ENCODE measurements around the gene SFRP5.

The SFRP5 gene

DNA sequence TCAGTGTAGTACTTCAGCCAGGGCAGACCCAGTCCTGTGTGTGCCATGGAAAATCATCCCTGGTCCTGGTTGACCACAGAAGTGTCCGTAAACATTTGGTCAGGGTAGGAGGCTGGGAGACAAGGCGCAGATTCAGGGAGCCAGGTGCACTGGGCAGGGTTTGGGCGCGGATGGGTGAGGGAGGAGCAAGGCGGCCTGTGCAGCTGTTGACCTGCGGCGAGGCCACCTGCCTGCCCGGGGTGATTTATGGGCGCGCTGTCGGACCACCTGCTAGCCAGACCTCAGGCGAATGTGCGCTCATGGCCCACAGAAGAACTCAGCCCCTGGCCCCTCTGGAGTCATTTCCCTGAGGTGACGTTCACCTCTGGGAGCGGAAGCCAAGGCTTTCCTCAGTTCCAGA, 6.6 kb downstream of the SFRP5 start:
- H3K4me3 ChIP-seq (ENCODE audit: low read length): no peak overlapping the region
- H3K4ac ChIP-seq (ENCODE audit: low read depth, low read length): no peak overlapping the region
- no peak overlapping the region for H4K8ac ChIP-seq (ENCODE audit: low read depth, low read length)
- H3K4me1 ChIP-seq (ENCODE audit: control insufficient read depth, low read depth, low read length): no peaks in the 10 kb centered on the region
- no peak overlapping the region for H3K56ac ChIP-seq (ENCODE audit: low read length)
- H2BK5ac ChIP-seq (ENCODE audit: low read length): no peak overlapping the region
- H3K79me1 ChIP-seq (ENCODE audit: low read length): no peaks in the 10 kb centered on the region
- no peak overlapping the region for H2BK120ac ChIP-seq (ENCODE audit: low read depth, low read length)
- no peak overlapping the region for H3K18ac ChIP-seq (ENCODE audit: low read length)
- no CpG with 5 or more reads among the region's 15 CpGs for WGBS (ENCODE audit: extremely low coverage, insufficient coverage, low lambda C conversion rate)
- no peak overlapping the region for H4K5ac ChIP-seq (ENCODE audit: low read length)
- H2AK5ac ChIP-seq (ENCODE audit: low read length): no peak overlapping the region
- no peaks in the 10 kb centered on the region for H3K79me2 ChIP-seq (ENCODE audit: control insufficient read depth, insufficient read depth, low read length)
- H3K36me3 ChIP-seq (ENCODE audit: control insufficient read depth, insufficient read depth, low read length): no peaks in the 10 kb centered on the region
- no peak overlapping the region for H3K23ac ChIP-seq (ENCODE audit: low read length)
- no peak overlapping the region for H3K9ac ChIP-seq (ENCODE audit: low read length)
- no peak overlapping the region for H3K27ac ChIP-seq (ENCODE audit: low read depth, low read length)
- no peak overlapping the region for H3K4me2 ChIP-seq (ENCODE audit: low read length)
- no peak overlapping the region for H2BK15ac ChIP-seq (replicated peaks; ENCODE audit: low read depth)
- no peak for DNase-seq
- peaks cover 4% of the 10 kb centered on the region for H3K27me3 ChIP-seq (ENCODE audit: insufficient read depth, low read length, poor library complexity)

DNA sequence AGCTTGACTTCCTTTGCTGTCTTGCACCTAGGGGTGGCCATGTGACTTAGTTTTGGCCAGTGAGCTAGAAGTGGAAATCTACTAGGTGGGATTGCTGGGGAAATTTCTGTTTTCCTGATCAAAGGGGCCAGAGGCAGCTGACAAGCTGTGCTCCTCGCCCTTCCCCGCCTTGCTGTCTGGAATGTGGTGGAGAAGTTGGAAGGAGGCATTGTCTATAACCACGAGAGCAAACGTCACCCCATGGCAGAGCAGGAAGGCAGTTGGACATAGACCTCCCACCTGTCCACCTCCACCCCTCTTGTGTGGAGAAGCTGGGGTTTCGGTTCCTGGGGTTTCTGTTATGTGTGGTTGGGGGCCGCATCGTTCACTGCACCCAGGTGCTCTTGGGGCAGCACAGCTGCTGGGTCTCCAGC, 7.3 kb downstream of the SFRP5 start:
- Histone ChIP-seq H3K27ac (ENCODE audit: low read depth, low read length) (no peak overlapping the region), H3K4me3 (ENCODE audit: low read length) (no peak overlapping the region), H3K23ac (ENCODE audit: low read length) (no peak overlapping the region), H2AK5ac (ENCODE audit: low read length) (no peak overlapping the region), H3K79me1 (ENCODE audit: low read length) (no peaks in the 10 kb centered on the region), H2BK15ac (replicated peaks; ENCODE audit: low read depth) (no peak overlapping the region), H3K27me3 (ENCODE audit: insufficient read depth, low read length, poor library complexity) (no peaks in the 10 kb centered on the region), H4K8ac (ENCODE audit: low read depth, low read length) (no peak overlapping the region), H4K5ac (ENCODE audit: low read length) (no peak overlapping the region), H3K4me2 (ENCODE audit: low read length) (no peak overlapping the region), H3K18ac (ENCODE audit: low read length) (no peak overlapping the region), H3K9ac (ENCODE audit: low read length) (no peak overlapping the region), H2BK120ac (ENCODE audit: low read depth, low read length) (no peak overlapping the region), H3K79me2 (ENCODE audit: control insufficient read depth, insufficient read depth, low read length) (no peaks in the 10 kb centered on the region), H3K56ac (ENCODE audit: low read length) (no peak overlapping the region), H2BK5ac (ENCODE audit: low read length) (no peak overlapping the region), H3K4me1 (ENCODE audit: control insufficient read depth, low read depth, low read length) (no peaks in the 10 kb centered on the region), H3K36me3 (ENCODE audit: control insufficient read depth, insufficient read depth, low read length) (peaks cover 3% of the 10 kb centered on the region), H3K4ac (ENCODE audit: low read depth, low read length) (no peak overlapping the region)
- WGBS (ENCODE audit: extremely low coverage, insufficient coverage, low lambda C conversion rate): no CpG with 5 or more reads among the region's 7 CpGs
- DNase-seq: no peak

GRCh38 chr10:97763947-97764346, 7.9 kb downstream of the SFRP5 start:
- H3K27me3 ChIP-seq (ENCODE audit: insufficient read depth, low read length, poor library complexity): no peaks in the 10 kb centered on the region
- no peak overlapping the region for H4K8ac ChIP-seq (ENCODE audit: low read depth, low read length)
- no peaks in the 10 kb centered on the region for H3K4me1 ChIP-seq (ENCODE audit: control insufficient read depth, low read depth, low read length)
- H3K79me1 ChIP-seq (ENCODE audit: low read length): no peaks in the 10 kb centered on the region
- H3K4me3 ChIP-seq (ENCODE audit: low read length): no peak overlapping the region
- H2AK5ac ChIP-seq (ENCODE audit: low read length): no peak overlapping the region
- no peak overlapping the region for H3K4me2 ChIP-seq (ENCODE audit: low read length)
- no peak overlapping the region for H2BK120ac ChIP-seq (ENCODE audit: low read depth, low read length)
- no peak overlapping the region for H4K5ac ChIP-seq (ENCODE audit: low read length)
- H2BK15ac ChIP-seq (replicated peaks; ENCODE audit: low read depth): no peak overlapping the region
- H3K18ac ChIP-seq (ENCODE audit: low read length): no peak overlapping the region
- no peak overlapping the region for H3K4ac ChIP-seq (ENCODE audit: low read depth, low read length)
- no peak for DNase-seq
- no peak overlapping the region for H2BK5ac ChIP-seq (ENCODE audit: low read length)
- no CpG with 5 or more reads among the region's 3 CpGs for WGBS (ENCODE audit: extremely low coverage, insufficient coverage, low lambda C conversion rate)
- no peak overlapping the region for H3K27ac ChIP-seq (ENCODE audit: low read depth, low read length)
- H3K23ac ChIP-seq (ENCODE audit: low read length): no peak overlapping the region
- H3K36me3 ChIP-seq (ENCODE audit: control insufficient read depth, insufficient read depth, low read length): peaks cover 3% of the 10 kb centered on the region
- H3K9ac ChIP-seq (ENCODE audit: low read length): no peak overlapping the region
- no peak overlapping the region for H3K56ac ChIP-seq (ENCODE audit: low read length)
- H3K79me2 ChIP-seq (ENCODE audit: control insufficient read depth, insufficient read depth, low read length): no peaks in the 10 kb centered on the region

- Histone ChIP-seq H3K56ac (ENCODE audit: low read length) (no peak overlapping the region), H2AK5ac (ENCODE audit: low read length) (no peak overlapping the region), H4K8ac (ENCODE audit: low read depth, low read length) (no peak overlapping the region), H3K4me1 (ENCODE audit: control insufficient read depth, low read depth, low read length) (no peaks in the 10 kb centered on the region), H3K79me2 (ENCODE audit: control insufficient read depth, insufficient read depth, low read length) (no peaks in the 10 kb centered on the region), H3K4ac (ENCODE audit: low read depth, low read length) (no peak overlapping the region), H3K18ac (ENCODE audit: low read length) (no peak overlapping the region), H3K23ac (ENCODE audit: low read length) (no peak overlapping the region), H3K27me3 (ENCODE audit: insufficient read depth, low read length, poor library complexity) (no peaks in the 10 kb centered on the region), H3K27ac (ENCODE audit: low read depth, low read length) (no peak overlapping the region), H3K9ac (ENCODE audit: low read length) (no peak overlapping the region), H2BK15ac (replicated peaks; ENCODE audit: low read depth) (no peak overlapping the region), H2BK5ac (ENCODE audit: low read length) (no peak overlapping the region), H3K4me2 (ENCODE audit: low read length) (no peak overlapping the region), H3K36me3 (ENCODE audit: control insufficient read depth, insufficient read depth, low read length) (peaks cover 3% of the 10 kb centered on the region), H3K79me1 (ENCODE audit: low read length) (no peaks in the 10 kb centered on the region), H3K4me3 (ENCODE audit: low read length) (no peak overlapping the region), H4K5ac (ENCODE audit: low read length) (no peak overlapping the region), H2BK120ac (ENCODE audit: low read depth, low read length) (no peak overlapping the region)
- no CpG with 5 or more reads among the region's 2 CpGs for WGBS (ENCODE audit: extremely low coverage, insufficient coverage, low lambda C conversion rate)
- no peak for DNase-seq
Observed at GRCh38 chr10:97763411-97763810, 8.4 kb downstream of the SFRP5 start.

DNA sequence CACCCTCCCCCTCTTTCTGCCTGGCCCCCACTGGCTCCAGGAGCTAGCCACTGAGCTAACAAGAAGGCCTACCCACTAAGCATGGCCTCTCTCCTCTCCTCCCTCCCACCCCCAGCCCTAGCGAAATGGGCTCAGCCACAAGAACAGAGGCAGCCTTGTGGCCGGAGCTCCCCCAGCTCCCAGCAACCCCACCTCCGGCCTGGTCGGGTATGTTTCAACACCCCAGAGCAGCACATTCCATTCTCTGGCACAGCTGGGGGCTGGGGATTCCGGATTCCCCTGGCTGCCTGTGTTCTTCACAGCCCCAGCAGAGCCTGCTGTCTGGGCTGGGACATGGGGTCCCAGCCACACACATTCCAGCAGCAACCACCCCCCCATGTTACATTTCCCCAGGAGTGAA, 9.0 kb downstream of the SFRP5 start:
- Histone ChIP-seq H2BK120ac (ENCODE audit: low read depth, low read length) (no peak overlapping the region), H3K27ac (ENCODE audit: low read depth, low read length) (no peak overlapping the region), H3K4me3 (ENCODE audit: low read length) (no peak overlapping the region), H3K9ac (ENCODE audit: low read length) (no peak overlapping the region), H3K56ac (ENCODE audit: low read length) (no peak overlapping the region), H3K4ac (ENCODE audit: low read depth, low read length) (no peak overlapping the region), H4K5ac (ENCODE audit: low read length) (no peak overlapping the region), H2BK15ac (replicated peaks; ENCODE audit: low read depth) (no peak overlapping the region), H3K79me2 (ENCODE audit: control insufficient read depth, insufficient read depth, low read length) (no peaks in the 10 kb centered on the region), H2AK5ac (ENCODE audit: low read length) (no peak overlapping the region), H3K36me3 (ENCODE audit: control insufficient read depth, insufficient read depth, low read length) (peaks cover 3% of the 10 kb centered on the region), H3K23ac (ENCODE audit: low read length) (no peak overlapping the region), H3K27me3 (ENCODE audit: insufficient read depth, low read length, poor library complexity) (no peaks in the 10 kb centered on the region), H3K4me2 (ENCODE audit: low read length) (no peak overlapping the region), H3K4me1 (ENCODE audit: control insufficient read depth, low read depth, low read length) (no peaks in the 10 kb centered on the region), H4K8ac (ENCODE audit: low read depth, low read length) (no peak overlapping the region), H2BK5ac (ENCODE audit: low read length) (no peak overlapping the region), H3K79me1 (ENCODE audit: low read length) (no peaks in the 10 kb centered on the region), H3K18ac (ENCODE audit: low read length) (no peak overlapping the region)
- DNase-seq: peak; percentile 40
- WGBS (ENCODE audit: extremely low coverage, insufficient coverage, low lambda C conversion rate): no CpG with 5 or more reads among the region's 5 CpGs

DNA sequence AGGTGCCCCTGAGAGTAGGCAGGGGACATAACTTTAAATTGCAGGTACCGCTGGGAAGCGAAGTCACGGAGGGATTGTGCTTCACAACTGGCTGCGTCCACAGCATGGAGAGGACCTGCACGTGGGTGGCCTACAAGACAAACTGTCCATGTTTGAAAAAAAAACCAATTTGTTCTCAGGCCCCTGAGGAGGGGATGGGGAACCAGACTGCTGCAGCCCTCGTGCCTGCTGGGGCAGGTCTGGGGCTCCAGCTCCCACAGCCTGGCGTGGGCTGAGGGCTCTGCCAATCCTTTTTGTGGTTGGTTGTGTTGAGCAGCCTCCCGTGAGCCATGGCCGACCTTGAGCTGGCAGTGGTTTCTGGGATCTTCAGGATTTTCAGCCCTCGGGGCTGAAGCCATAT, 9.7 kb downstream of the SFRP5 start:
- H2AK5ac ChIP-seq (ENCODE audit: low read length): no peak overlapping the region
- no peak overlapping the region for H4K8ac ChIP-seq (ENCODE audit: low read depth, low read length)
- H3K4ac ChIP-seq (ENCODE audit: low read depth, low read length): no peak overlapping the region
- no peak overlapping the region for H4K5ac ChIP-seq (ENCODE audit: low read length)
- H3K27ac ChIP-seq (ENCODE audit: low read depth, low read length): no peak overlapping the region
- no peak overlapping the region for H2BK15ac ChIP-seq (replicated peaks; ENCODE audit: low read depth)
- H2BK5ac ChIP-seq (ENCODE audit: low read length): no peak overlapping the region
- H2BK120ac ChIP-seq (ENCODE audit: low read depth, low read length): no peak overlapping the region
- no peaks in the 10 kb centered on the region for H3K79me1 ChIP-seq (ENCODE audit: low read length)
- H3K23ac ChIP-seq (ENCODE audit: low read length): no peak overlapping the region
- H3K18ac ChIP-seq (ENCODE audit: low read length): no peak overlapping the region
- peaks cover 3% of the 10 kb centered on the region for H3K36me3 ChIP-seq (ENCODE audit: control insufficient read depth, insufficient read depth, low read length)
- H3K4me2 ChIP-seq (ENCODE audit: low read length): no peak overlapping the region
- DNase-seq: no peak
- H3K4me3 ChIP-seq (ENCODE audit: low read length): no peak overlapping the region
- no CpG with 5 or more reads among the region's 10 CpGs for WGBS (ENCODE audit: extremely low coverage, insufficient coverage, low lambda C conversion rate)
- no peaks in the 10 kb centered on the region for H3K4me1 ChIP-seq (ENCODE audit: control insufficient read depth, low read depth, low read length)
- H3K27me3 ChIP-seq (ENCODE audit: insufficient read depth, low read length, poor library complexity): no peaks in the 10 kb centered on the region
- H3K56ac ChIP-seq (ENCODE audit: low read length): no peak overlapping the region
- no peaks in the 10 kb centered on the region for H3K79me2 ChIP-seq (ENCODE audit: control insufficient read depth, insufficient read depth, low read length)
- H3K9ac ChIP-seq (ENCODE audit: low read length): no peak overlapping the region
